ENCODE results near the gene HELZ2.

Gene HELZ2

GRCh38 chr20:63553251-63553932, 20.6 kb downstream of the HELZ2 start:
- H3K27ac ChIP-seq (ENCODE audit: low read depth, low read length): peak overlapping the region; percentile 68; the same call in 1 of the 2 replicates
- H3K4me3 ChIP-seq (ENCODE audit: low read length): peak overlapping the region; percentile 87
- WGBS: 2% methylated on average over 36 of the region's 37 CpGs
- peaks cover 16% of the 10 kb centered on the region for H3K4me1 ChIP-seq (ENCODE audit: insufficient read depth, low read length)
- H3K36me3 ChIP-seq (ENCODE audit: insufficient read depth, low read length): no peaks in the 10 kb centered on the region
- no peaks in the 10 kb centered on the region for H3K9me3 ChIP-seq (ENCODE audit: insufficient read depth, low read depth, low read length)
- H3K9ac ChIP-seq (ENCODE audit: low read depth, low read length): peak overlapping the region; percentile 34
- H3K27me3 ChIP-seq (ENCODE audit: insufficient read depth, low read length): peaks cover 3% of the 10 kb centered on the region; the same call in 1 of the 2 replicates

GRCh38 chr20:63552481-63553249, 21.4 kb downstream of the HELZ2 start:
- no peaks in the 10 kb centered on the region for H3K9me3 ChIP-seq (ENCODE audit: insufficient read depth, low read depth, low read length)
- peaks cover 3% of the 10 kb centered on the region; the same call in 1 of the 2 replicates for H3K27me3 ChIP-seq (ENCODE audit: insufficient read depth, low read length)
- peak overlapping the region; percentile 31 for H3K4me3 ChIP-seq (ENCODE audit: low read length)
- 22% methylated on average over 15 of the region's 15 CpGs for WGBS
- peaks cover 21% of the 10 kb centered on the region for H3K4me1 ChIP-seq (ENCODE audit: insufficient read depth, low read length)
- no peak overlapping the region; the same call in 1 of the 2 replicates for H3K9ac ChIP-seq (ENCODE audit: low read depth, low read length)
- H3K27ac ChIP-seq (ENCODE audit: low read depth, low read length): peak overlapping the region; percentile 68; the same call in 1 of the 2 replicates
- H3K36me3 ChIP-seq (ENCODE audit: insufficient read depth, low read length): no peaks in the 10 kb centered on the region

GRCh38 chr20:63551068-63551467, 23.0 kb downstream of the HELZ2 start:
- Histone ChIP-seq H3K4me1 (ENCODE audit: insufficient read depth, low read length) (peaks cover 21% of the 10 kb centered on the region), H3K27me3 (ENCODE audit: insufficient read depth, low read length) (peaks cover 3% of the 10 kb centered on the region; the same call in 1 of the 2 replicates)
- 83% methylated on average over 9 of the region's 9 CpGs for WGBS

GRCh38 chr20:63549679-63550282, 24.3 kb downstream of the HELZ2 start:
- WGBS: 89% methylated on average over 17 of the region's 18 CpGs
- Histone ChIP-seq H3K9me3 (ENCODE audit: insufficient read depth, low read depth, low read length) (no peaks in the 10 kb centered on the region), H3K9ac (ENCODE audit: low read depth, low read length) (no peak overlapping the region), H3K4me3 (ENCODE audit: low read length) (no peak overlapping the region), H3K36me3 (ENCODE audit: insufficient read depth, low read length) (no peaks in the 10 kb centered on the region), H3K4me1 (ENCODE audit: insufficient read depth, low read length) (peaks cover 21% of the 10 kb centered on the region), H3K27me3 (ENCODE audit: insufficient read depth, low read length) (peaks cover 3% of the 10 kb centered on the region; the same call in 1 of the 2 replicates), H3K27ac (ENCODE audit: low read depth, low read length) (no peak overlapping the region)

More at GRCh38 chr20:63551068-63551467, 23.0 kb downstream of the HELZ2 start:
- H3K9me3 ChIP-seq (ENCODE audit: insufficient read depth, low read depth, low read length): no peaks in the 10 kb centered on the region
- H3K27ac ChIP-seq (ENCODE audit: low read depth, low read length): no peak overlapping the region
- no peak overlapping the region for H3K4me3 ChIP-seq (ENCODE audit: low read length)
- no peak overlapping the region for H3K9ac ChIP-seq (ENCODE audit: low read depth, low read length)
- no peaks in the 10 kb centered on the region for H3K36me3 ChIP-seq (ENCODE audit: insufficient read depth, low read length)

- Histone ChIP-seq H3K9me3 (ENCODE audit: insufficient read depth, low read depth, low read length) (no peaks in the 10 kb centered on the region), H3K4me1 (ENCODE audit: insufficient read depth, low read length) (peaks cover 15% of the 10 kb centered on the region), H3K36me3 (ENCODE audit: insufficient read depth, low read length) (no peaks in the 10 kb centered on the region), H3K27ac (ENCODE audit: low read depth, low read length) (no peak overlapping the region), H3K27me3 (ENCODE audit: insufficient read depth, low read length) (no peaks in the 10 kb centered on the region), H3K9ac (ENCODE audit: low read depth, low read length) (no peak overlapping the region), H3K4me3 (ENCODE audit: low read length) (no peak overlapping the region)
- 47% methylated on average over 8 of the region's 25 CpGs for WGBS
Measured at GRCh38 chr20:63549019-63549418, 25.0 kb downstream of the HELZ2 start.

GRCh38 chr20:63548542-63548941, 25.5 kb downstream of the HELZ2 start:
- Histone ChIP-seq H3K9me3 (ENCODE audit: insufficient read depth, low read depth, low read length) (no peaks in the 10 kb centered on the region), H3K36me3 (ENCODE audit: insufficient read depth, low read length) (no peaks in the 10 kb centered on the region), H3K4me1 (ENCODE audit: insufficient read depth, low read length) (peaks cover 15% of the 10 kb centered on the region), H3K27ac (ENCODE audit: low read depth, low read length) (no peak overlapping the region), H3K27me3 (ENCODE audit: insufficient read depth, low read length) (no peaks in the 10 kb centered on the region), H3K4me3 (ENCODE audit: low read length) (no peak overlapping the region), H3K9ac (ENCODE audit: low read depth, low read length) (no peak overlapping the region)
- WGBS: 74% methylated on average over 10 of the region's 11 CpGs

- Histone ChIP-seq H3K4me1 (ENCODE audit: insufficient read depth, low read length) (peaks cover 14% of the 10 kb centered on the region), H3K27me3 (ENCODE audit: insufficient read depth, low read length) (no peaks in the 10 kb centered on the region), H3K4me3 (ENCODE audit: low read length) (no peak within 1 kb of the TSS), H3K27ac (ENCODE audit: low read depth, low read length) (no peak within 1 kb of the TSS), H3K9ac (ENCODE audit: low read depth, low read length) (no peak within 1 kb of the TSS; the same call in 1 of the 2 replicates), H3K9me3 (ENCODE audit: insufficient read depth, low read depth, low read length) (no peaks in the 10 kb centered on the region), H3K36me3 (ENCODE audit: insufficient read depth, low read length) (no peaks in the 10 kb centered on the region)
- 64% methylated on average over 35 of the region's 35 CpGs for WGBS
Measured at GRCh38 chr20:63547725-63548480, 26.1 kb downstream of the HELZ2 start, which contains the start of gene SRMS. Gene SRMS, minus strand, starts transcription at chr20:63547749. Its CDS starts 286 bp downstream, at chr20:63547463.

GRCh38 chr20:63546956-63547724, 26.9 kb downstream of the HELZ2 start:
- Histone ChIP-seq H3K9me3 (ENCODE audit: insufficient read depth, low read depth, low read length) (no peaks in the 10 kb centered on the region), H3K9ac (ENCODE audit: low read depth, low read length) (no peak overlapping the region), H3K4me1 (ENCODE audit: insufficient read depth, low read length) (peaks cover 6% of the 10 kb centered on the region; the same call in 1 of the 2 replicates), H3K27me3 (ENCODE audit: insufficient read depth, low read length) (no peaks in the 10 kb centered on the region), H3K27ac (ENCODE audit: low read depth, low read length) (no peak overlapping the region), H3K4me3 (ENCODE audit: low read length) (no peak overlapping the region), H3K36me3 (ENCODE audit: insufficient read depth, low read length) (no peaks in the 10 kb centered on the region)
- 80% methylated on average over 58 of the region's 58 CpGs for WGBS

- Histone ChIP-seq H3K9me3 (ENCODE audit: insufficient read depth, low read depth, low read length) (no peaks in the 10 kb centered on the region), H3K9ac (ENCODE audit: low read depth, low read length) (no peak overlapping the region), H3K4me3 (ENCODE audit: low read length) (no peak overlapping the region), H3K36me3 (ENCODE audit: insufficient read depth, low read length) (no peaks in the 10 kb centered on the region), H3K27me3 (ENCODE audit: insufficient read depth, low read length) (no peaks in the 10 kb centered on the region), H3K4me1 (ENCODE audit: insufficient read depth, low read length) (peaks cover 4% of the 10 kb centered on the region; the same call in 1 of the 2 replicates), H3K27ac (ENCODE audit: low read depth, low read length) (no peak overlapping the region)
- WGBS: 90% methylated on average over 20 of the region's 20 CpGs
Measured at GRCh38 chr20:63546256-63546955, 27.6 kb downstream of the HELZ2 start.

All from HUES64 (cell line).